ENCODE results near the gene CLTCL1.
"Not testable (repeated sequence)": the region's sequence is repeated elsewhere in the genome, so short reads cannot be mapped to it uniquely, and the experiment has no call there.

The CLTCL1 gene

DNA sequence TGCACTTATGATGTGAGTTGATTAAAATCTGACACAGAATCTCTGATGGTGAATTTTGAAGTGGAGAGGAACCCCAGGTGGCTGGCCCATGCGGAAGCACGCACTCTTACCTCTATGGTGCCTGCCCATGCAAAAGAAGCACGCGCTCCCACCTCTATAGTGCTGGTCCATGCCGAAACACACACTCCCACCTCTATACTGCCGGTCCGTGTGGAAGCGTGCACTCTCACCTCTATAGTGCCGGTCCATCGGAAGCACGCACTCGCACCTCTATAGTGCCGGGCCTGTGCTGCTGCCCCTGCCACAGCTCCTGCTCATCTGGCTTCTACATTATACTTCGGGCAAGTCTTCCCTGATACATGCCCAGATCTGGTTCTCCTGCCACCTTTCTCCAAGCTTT is 76.2 kb downstream of the CLTCL1 start:
- DNase-seq, result no peak

GRCh38 chr22:19214078-19214473 is 77.4 kb downstream of the CLTCL1 start:
- no peak for DNase-seq

DNA sequence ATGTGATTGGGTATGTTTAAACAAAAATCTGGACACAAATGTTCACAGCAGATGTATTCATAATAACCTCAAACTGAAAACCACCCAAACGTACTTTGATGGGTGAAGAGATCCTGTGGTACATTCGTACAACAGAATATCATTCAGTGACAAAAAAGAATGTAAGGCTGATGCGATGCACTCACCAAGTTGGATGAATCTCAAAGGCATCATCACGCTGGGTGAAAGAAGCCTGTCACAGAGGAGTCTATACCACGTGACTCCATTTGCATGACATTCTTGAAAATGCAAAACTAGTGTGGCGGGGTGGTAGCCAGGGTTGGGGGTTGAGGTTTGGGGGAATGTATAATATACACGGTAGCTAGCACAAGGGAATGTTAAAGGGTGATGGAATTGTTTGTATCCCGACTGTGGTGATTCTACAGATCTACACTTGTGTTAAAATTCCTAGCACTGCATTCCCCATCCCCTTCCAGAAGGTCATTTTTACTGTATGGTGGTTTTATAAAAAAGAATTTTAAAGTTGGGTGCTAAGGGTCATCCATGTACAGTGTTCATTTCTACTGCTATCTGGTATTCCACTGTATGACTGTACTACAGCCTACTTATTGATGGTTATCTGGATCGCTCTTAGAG is 78.0 kb downstream of the CLTCL1 start:
- no peak for DNase-seq

DNA sequence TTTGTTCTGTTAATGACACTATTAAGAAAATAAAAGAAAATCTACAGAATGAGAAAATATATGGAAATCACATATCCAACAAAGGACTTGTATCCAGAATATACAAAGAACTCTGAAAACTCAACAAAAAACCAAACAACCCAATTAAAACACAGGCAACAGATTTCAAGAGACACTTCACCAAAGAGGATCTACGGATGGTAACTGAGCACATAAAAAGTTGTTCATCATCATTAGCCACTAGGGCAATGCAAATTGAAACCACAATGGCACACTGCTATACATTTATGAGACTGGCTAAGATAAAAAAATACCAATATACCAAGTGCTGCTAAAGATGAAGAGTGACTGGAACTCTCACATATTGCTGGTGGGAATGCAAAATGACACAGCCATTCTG is 78.5 kb downstream of the CLTCL1 start:
- DNase-seq, result no peak

- no peak for DNase-seq
Measured at GRCh38 chr22:19212302-19212870, 79.1 kb downstream of the CLTCL1 start.

GRCh38 chr22:19210188-19210587 is 81.3 kb downstream of the CLTCL1 start:
- no peak for DNase-seq

- DNase-seq, result no peak
Measured at GRCh38 chr22:19208287-19208847, 83.2 kb downstream of the CLTCL1 start.

- no peak for DNase-seq
Measured at GRCh38 chr22:19207884-19208283, 83.6 kb downstream of the CLTCL1 start.

- no peak for DNase-seq
Measured at GRCh38 chr22:19207401-19207808, 84.1 kb downstream of the CLTCL1 start.

DNA sequence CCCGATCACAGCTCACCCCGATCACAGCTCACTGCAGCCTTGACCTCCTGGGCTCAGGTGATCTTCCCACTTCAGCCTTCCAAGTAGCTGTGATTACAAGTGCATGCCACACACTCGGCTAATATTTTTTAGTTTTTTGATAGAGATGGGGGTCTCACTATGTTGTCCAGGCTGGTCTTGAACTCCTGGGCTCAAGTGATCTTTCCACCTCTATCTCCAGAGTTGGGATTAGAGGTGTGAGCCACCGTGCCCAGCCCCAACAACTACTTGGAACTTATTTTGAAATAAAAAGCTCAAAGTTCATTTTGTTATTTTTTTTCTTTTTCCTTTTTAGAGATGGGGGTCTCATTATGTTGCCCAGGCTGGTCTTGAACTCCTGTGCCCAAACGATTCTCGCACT is 85.2 kb downstream of the CLTCL1 start:
- no peak for DNase-seq

DNA sequence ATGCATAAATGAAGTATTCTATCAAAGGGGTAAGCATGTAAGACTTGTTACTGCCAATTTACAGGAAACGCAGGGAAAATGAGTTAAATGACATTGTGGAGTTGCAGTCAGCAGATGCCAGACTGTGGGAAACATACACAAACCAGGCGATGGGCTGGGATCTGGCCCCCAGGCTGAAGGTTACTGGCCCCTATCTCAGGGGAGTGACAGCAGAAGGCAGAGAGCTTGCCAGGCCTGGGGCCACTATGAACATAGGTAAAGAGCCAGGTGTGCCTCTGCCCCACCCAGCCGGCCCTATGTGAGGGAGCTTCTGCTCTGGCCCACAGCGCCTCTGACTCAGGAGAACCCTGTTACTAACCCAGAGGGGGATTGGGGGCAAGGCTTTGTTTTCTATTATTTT is 86.9 kb downstream of the CLTCL1 start:
- DNase-seq, result no peak

DNA sequence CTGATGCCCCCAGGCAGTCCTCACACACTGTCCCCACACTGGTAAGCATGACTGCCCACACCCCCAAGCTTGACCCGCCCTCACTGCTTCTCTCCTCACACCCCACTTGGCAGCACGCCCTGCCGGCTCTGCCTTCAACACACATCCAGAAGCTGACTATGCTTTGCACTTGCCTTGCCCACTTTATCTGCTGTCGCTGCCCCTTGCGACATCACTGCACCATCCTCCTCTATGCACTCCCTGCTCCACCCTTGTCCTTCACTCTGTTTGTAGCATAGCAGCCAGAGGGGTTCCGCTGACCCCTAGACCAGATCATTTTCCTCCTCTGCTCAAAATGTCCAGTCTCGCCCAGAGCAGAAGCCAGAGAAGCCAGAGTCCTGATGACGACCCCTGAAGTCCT is 87.7 kb downstream of the CLTCL1 start:
- DNase-seq, result no peak

GRCh38 chr22:19202799-19203186 is 88.7 kb downstream of the CLTCL1 start:
- not testable (repeated sequence) for DNase-seq

DNA sequence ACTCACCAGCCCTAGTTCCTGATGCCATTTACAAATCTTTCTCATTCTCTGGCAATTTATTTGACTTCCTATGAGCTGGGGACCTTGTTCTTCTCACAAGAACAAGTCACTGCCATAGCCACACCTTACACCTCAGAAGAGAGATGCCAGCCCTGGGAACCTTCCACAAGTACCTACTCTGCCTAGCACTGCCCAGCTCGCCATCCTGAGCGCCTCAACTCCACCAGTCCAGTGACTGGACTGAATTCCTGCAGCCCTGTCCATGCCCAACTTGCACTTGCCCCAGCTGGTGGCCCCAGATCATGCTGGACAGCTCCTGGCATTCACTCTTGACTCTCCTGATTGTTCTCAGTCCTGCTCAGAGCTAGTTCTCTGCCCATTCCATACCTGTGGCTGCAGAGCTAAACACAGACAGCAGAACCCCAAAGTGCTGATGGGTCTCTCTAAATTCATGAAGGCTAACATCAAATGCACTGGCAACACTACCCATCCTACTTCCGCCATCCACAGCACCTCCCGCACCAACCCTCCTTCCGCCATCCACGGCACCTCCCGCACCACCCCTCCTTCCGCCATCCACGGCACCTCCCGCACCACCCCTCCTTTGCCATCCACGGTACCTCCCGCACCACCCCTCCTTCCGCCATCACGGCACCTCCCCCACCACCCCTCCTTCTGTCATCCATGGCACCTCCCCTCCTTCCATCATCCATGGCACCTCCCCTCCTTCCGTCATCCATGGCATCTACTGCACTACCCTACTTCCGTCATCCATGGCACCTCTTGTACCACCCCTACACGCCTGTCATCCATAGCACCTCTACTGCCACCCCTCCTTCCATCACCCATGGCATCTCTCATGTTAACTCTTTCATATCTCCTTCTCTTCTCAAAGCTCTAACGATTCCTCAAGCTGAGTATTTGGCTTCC is 89.4 kb downstream of the CLTCL1 start:
- DNase-seq, result no peak

DNA sequence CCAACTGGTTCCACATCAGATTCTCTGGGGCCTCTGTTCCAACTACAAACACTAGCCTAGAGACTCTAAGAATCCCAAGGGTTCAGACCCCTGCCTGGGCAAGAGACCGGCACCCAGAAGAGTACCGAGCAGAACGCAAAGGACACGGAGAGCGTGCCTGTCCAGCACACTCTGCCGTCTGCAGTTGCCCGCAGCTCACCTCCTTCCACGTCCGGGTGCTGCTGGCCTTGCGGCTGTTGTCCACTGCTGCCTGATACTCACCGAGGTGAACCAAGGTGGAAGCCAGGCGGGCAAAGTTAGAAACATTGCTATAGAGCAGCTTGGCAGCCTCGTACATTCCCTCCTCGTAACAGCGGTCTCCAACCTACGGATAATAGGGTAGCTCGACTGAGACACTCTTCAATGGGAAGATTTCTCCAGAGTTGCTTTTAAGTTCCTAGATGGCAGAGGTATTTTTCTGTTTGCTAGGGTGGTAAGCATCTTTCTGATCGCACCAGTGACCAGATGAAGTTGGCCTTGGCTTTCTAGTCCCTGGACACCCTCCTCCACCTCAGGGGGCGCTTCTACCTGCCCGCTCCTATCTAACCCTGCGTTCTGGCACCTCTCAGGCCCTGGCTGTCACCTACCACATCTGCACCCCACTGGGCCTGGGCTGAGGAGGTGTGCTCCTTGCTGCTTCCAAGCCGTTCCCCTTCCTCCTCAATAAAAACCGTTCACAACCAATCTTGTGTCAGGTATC is 90.2 kb downstream of the CLTCL1 start:
- no peak for DNase-seq

DNA sequence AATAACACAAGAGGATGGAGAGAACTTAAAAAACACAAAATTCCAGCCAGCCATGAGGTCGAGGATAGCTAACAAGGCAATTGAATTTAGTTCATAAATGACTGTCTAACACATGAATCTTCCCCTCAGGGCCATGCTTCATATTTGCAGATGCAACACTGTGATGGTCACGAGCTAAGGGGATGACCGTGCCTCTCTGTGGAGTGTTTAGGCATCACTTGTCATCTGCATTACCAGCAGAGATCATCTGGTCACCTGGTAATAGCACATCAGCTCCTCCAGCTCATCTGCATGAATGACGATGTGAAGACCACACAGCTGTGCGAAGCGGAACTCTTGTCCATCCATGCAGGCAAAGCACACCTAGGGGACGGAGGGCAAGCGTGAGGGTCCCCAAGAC is 92.0 kb downstream of the CLTCL1 start:
- DNase-seq, result no peak

DNA sequence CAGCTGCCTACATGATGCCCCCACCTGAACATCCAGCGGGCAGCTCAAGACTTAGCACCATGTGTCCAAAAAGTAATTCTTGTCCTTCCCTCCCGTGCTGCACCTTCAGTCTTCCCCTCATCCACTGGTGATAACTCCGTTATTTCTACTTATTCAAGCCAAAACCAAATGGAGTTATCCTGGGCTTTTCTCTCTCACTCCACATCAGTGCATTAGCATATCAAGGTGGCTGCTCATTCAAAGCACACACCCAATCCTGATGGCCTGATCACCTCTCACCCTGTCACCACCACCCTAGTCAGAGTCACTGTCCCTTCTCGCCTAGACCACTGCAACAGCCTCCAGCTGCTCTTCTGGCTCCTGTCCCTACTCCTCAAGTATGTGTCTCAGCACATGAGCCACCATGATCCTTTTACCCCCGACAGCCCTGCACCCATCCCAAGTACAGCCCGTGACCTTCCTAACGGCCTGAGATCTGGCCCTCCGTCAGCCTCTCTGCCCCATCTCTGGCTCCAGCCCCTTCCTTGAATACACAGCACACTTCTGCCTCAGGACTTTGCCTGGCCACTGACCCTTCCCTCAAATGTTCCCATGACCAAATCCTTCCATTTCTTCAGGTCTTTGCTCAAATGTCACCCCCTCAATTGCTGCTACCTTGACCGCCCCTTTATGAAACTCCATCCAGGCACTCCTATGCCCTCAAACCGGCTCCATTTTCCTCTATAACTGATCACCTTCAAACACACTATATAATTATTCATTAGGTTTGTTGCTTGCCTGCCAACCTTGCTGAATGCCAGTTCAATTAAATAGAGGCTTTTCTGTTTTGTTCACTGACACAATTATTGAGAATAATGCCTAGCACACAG is 93.3 kb downstream of the CLTCL1 start:
- DNase-seq, result no peak

GRCh38 chr22:19196841-19197612 is 94.5 kb downstream of the CLTCL1 start:
- DNase-seq, result no peak

DNA sequence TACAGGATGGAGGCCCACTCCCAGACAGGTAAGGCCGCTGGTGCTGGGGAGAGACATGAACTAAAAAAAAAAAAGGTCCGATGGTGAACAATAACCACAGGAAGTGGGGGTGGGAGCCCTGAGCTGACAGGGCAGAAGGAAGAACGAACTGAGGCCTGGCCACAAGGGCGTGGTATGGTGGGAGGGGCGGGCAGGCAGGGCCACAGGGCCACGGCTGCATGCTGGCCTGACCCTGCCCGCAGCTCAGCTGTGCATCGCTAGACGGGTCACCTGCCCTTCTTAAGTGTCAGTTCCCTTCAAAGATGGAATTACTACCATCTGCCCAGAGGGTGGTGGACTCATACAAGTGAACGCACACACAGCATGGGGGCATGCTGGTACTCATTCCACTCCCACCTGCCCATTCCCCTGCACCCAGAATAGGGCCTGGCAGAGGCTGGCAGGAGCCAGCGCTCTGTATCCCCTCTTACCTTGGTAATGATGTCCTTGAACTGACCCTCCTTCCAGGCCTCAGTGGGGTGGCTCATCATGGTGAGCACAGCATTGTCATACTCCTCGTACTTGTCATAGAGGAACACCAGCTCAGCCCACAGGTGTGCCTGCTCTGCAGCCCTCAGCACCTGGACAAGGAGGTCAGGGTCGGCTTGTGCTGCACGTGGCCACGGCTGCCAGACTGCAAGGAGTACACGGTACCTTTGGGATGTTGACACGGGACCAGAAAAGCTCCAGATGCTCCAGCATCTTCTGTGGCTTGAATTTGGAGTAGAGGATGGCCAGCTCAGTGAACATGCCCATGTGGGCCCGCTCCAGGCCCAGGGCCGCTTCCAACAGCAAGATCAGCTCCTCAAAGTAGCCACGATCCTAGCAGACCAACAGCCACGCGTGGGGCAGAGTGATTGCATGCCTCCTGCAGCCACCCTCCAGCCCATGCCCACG is 95.5 kb downstream of the CLTCL1 start:
- DNase-seq, result no peak
